Calu3 (cell line): ENCODE data around the gene PRKAR2B. TPM values are rescaled to one million over a fixed set of nuclear protein-coding genes. Genes with fewer than 3 reads are reported as not detected.

Experiments used
- Bru-seq: library from RNA; stranded (reverse); fragments of 400-500 nt; gene quantifications from one replicate; lab custom pipeline; 2021; lab: Mats Ljungman, UMichigan
- BruChase-seq, 2 experiments: library from RNA; stranded (reverse); fragments of 400-500 nt; gene quantifications; one replicate each; lab custom pipeline; 2021; lab: Mats Ljungman, UMichigan
- BruUV-seq: library from RNA; stranded (reverse); fragments of 400-500 nt; replicated peaks from 2 replicates; lab custom pipeline; 2021; lab: Mats Ljungman, UMichigan
- CTCF ChIA-PET: fragments of 300-600 bp; sonication (Branson Sonifier 250); formaldehyde crosslinking; loops from one replicate; lab custom pipeline; 2022; ENCODE audit warnings: antibody characterized with exemption; lab: Charles Lee
- DNase-seq: peaks from one replicate; pipeline ENCODE4 v3.0.0; 2022
- H3K27ac Mint-ChIP-seq: one replicate; pipeline ENCODE4 v1.8.0; 2022; ENCODE audit warnings: mixed read lengths; ENCODE audit not compliant: unreplicated experiment
- H3K27me3 Mint-ChIP-seq: one replicate; pipeline ENCODE4 v1.8.0; 2022; ENCODE audit warnings: mixed read lengths; ENCODE audit not compliant: unreplicated experiment
- H3K36me3 Mint-ChIP-seq: one replicate; pipeline ENCODE4 v1.8.0; 2022; ENCODE audit warnings: mild to moderate bottlenecking, moderate library complexity, mixed read lengths; ENCODE audit not compliant: insufficient read depth, unreplicated experiment
- H3K4me1 Mint-ChIP-seq: one replicate; pipeline ENCODE4 v1.8.0; 2022; ENCODE audit warnings: mild to moderate bottlenecking, low read depth, mixed read lengths; ENCODE audit not compliant: unreplicated experiment
- H3K4me3 Mint-ChIP-seq: one replicate; pipeline ENCODE4 v1.8.0; 2022; ENCODE audit warnings: mild to moderate bottlenecking, low read depth, moderate library complexity, mixed read lengths; ENCODE audit not compliant: unreplicated experiment
- H3K9me3 Mint-ChIP-seq: one replicate; pipeline ENCODE4 v1.8.0; 2022; ENCODE audit warnings: low read depth, mixed read lengths; ENCODE audit not compliant: unreplicated experiment
- intact Hi-C: fragments of 100-400 bp; cut with micrococcal nuclease; formaldehyde crosslinking; loops from one replicate; pipeline ENCODE4 v1.10.0; 2022; ENCODE audit not compliant: unreplicated experiment
- long read RNA-seq: library from polyadenylated mRNA; stranded (forward); transcript quantifications from one replicate; pipeline ENCODE4 v2.0.0, GENCODE V29; 2022
- total RNA-seq: library from RNA; stranded (reverse); gene quantifications from 2 replicates; pipeline ENCODE4 v1.2.3, GENCODE V29; 2022
- TF ChIP-seq, protein P1 (sequence below): fragments of 200-600 bp; IDR thresholded peaks from one replicate; pipeline ENCODE4 v1.8.0; 2022; ENCODE audit warnings: antibody characterized with exemption; ENCODE audit not compliant: unreplicated experiment

PRKAR2B gene
- total RNA-seq (1.5 and 3.1 TPM in 2 replicates), Bru-seq, nascent RNA (percentile 29 among the genes with signal in this experiment), BruChase-seq, experiment 1, labeled RNA remaining after a 6-hour chase (percentile 29 among the genes with signal in this experiment), BruChase-seq, experiment 2, labeled RNA remaining after a 2-hour chase (percentile 24 among the genes with signal in this experiment)
- long read RNA-seq, partial matches to known transcripts, result 0 of 1 reads
- long read RNA-seq, other reads (novel, unspliced or antisense), result 0 of 1 reads

DNA sequence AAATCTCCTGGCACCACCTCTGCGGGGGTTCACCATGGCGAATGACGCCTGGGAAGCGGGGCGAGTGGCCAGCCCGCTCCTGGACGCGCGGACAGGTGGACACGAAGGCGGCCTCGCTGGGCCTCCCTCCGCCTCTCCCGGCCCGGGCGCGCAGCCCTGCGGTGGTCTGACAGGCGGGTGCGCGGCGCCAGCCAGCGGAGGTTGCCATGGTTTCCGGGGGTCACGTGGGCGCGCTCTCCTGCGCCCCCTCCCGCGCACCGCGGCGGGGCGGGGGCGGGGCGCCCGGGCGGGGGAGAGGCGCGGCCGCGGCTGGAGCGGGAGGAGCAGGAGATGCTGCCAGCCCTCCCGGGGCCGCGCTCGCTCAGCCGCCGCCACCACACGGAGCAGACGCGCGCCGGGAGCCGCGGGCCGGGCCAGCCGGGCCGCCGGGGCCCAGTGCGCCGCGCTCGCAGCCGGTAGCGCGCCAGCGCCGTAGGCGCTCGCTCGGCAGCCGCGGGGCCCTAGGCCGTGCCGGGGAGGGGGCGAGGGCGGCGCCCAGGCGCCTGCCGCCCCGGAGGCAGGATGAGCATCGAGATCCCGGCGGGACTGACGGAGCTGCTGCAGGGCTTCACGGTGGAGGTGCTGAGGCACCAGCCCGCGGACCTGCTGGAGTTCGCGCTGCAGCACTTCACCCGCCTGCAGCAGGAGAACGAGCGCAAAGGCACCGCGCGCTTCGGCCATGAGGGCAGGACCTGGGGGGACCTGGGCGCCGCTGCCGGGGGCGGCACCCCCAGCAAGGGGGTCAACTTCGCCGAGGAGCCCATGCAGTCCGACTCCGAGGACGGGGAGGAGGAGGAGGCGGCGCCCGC is at the start of gene PRKAR2B:
PRKAR2B (plus strand) TSS at position 359 of the 848 bp plus-strand sequence; CDS start at position 562, 203 bp downstream.
- CTCF ChIA-PET, result no interaction called here
- Mint-ChIP-seq H3K27ac (no peak within 1 kb of the TSS), H3K4me3 (peak within 1 kb of the TSS; percentile 66), H3K27me3 (peaks cover 18% of the 10 kb centered on the region), H3K36me3 (peaks cover 12% of the 10 kb centered on the region), H3K9me3 (no peaks in the 10 kb centered on the region), H3K4me1 (peaks cover 18% of the 10 kb centered on the region)
- TF ChIP-seq, protein P1, sequence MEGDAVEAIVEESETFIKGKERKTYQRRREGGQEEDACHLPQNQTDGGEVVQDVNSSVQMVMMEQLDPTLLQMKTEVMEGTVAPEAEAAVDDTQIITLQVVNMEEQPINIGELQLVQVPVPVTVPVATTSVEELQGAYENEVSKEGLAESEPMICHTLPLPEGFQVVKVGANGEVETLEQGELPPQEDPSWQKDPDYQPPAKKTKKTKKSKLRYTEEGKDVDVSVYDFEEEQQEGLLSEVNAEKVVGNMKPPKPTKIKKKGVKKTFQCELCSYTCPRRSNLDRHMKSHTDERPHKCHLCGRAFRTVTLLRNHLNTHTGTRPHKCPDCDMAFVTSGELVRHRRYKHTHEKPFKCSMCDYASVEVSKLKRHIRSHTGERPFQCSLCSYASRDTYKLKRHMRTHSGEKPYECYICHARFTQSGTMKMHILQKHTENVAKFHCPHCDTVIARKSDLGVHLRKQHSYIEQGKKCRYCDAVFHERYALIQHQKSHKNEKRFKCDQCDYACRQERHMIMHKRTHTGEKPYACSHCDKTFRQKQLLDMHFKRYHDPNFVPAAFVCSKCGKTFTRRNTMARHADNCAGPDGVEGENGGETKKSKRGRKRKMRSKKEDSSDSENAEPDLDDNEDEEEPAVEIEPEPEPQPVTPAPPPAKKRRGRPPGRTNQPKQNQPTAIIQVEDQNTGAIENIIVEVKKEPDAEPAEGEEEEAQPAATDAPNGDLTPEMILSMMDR, result no peak
- intact Hi-C loops, result loop anchor here (10.0 kb wide), 1 partner anchor 100 kb away; no protein-coding TSS in a partner anchor
- no TSS peak for BruUV-seq
- DNase-seq, result peak; percentile 64

DNA sequence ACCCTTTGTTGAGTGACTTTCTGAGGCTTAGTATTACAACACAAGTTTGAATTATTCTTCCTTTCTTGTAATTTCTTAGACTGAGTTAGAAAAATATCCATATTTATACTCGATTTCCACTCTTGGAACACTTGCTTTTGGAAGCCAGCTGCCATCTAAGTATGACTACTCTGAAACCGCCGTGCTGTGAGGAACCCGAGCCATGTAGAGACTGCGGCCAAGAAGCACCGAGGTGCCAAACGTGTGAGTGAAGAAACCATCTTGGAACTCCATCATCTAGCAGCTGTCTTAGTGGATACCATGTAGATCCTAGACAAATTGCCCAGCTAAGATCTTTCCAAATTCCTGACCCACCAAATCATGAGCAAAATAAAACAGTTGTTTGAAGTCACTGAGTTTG is 49.7 kb upstream of the PRKAR2B start:
- H3K4me1 Mint-ChIP-seq, result no peaks in the 10 kb centered on the region
- H3K9me3 Mint-ChIP-seq, result no peaks in the 10 kb centered on the region
- no peaks in the 10 kb centered on the region for H3K36me3 Mint-ChIP-seq
- CTCF ChIA-PET, result no interaction called here
- peaks cover 13% of the 10 kb centered on the region for H3K27me3 Mint-ChIP-seq
- TF ChIP-seq, protein P1, result no peak
- no TSS peak for BruUV-seq
- intact Hi-C loops, result no loop called here
- no peak overlapping the region for H3K27ac Mint-ChIP-seq
- no peak overlapping the region for H3K4me3 Mint-ChIP-seq
- no peak for DNase-seq

DNA sequence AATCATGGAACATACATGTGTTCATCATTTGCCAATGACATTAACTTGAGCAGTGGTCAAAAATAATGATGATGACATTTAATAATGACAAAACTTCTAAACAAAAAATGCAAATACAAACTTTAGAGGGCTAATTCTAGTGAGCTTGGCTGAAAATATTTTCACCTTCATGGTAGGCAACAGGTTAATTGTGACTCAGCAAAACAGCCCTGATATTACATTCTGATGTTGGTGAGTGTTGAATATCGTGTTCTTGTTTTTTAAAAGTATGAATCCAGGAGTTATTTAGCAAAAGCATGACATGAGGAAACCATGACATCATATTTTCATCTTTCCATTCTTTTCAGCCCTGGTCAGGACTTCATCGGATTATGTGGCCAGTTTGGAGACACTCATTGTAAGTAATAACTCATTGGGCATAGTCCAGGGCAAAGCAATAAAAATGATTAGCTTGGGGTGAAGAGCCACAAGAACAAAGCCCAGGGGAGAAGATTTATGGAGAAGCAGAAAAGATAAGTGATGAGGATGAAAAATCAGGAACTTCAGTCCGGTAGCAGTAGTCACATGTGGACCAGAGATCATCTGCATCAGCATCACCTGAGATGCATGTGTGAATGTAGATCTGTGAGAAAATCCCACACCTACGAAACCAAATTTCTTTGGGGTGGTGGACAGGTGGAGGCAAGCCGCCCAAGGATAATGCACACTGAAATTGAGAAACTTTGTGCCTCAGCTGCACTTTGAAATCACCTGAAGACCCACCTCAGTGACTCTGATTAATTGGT is 46.8 kb upstream of the PRKAR2B start:
- Mint-ChIP-seq H3K4me3 (no peak overlapping the region), H3K4me1 (no peaks in the 10 kb centered on the region), H3K27me3 (peaks cover 13% of the 10 kb centered on the region), H3K27ac (no peak overlapping the region), H3K9me3 (no peaks in the 10 kb centered on the region), H3K36me3 (no peaks in the 10 kb centered on the region)
- no TSS peak for BruUV-seq
- CTCF ChIA-PET, result no interaction called here
- no peak for DNase-seq
- intact Hi-C loops, result no loop called here
- TF ChIP-seq, protein P1, result no peak

- intact Hi-C loops, result no loop called here
- H3K4me1 Mint-ChIP-seq, result no peaks in the 10 kb centered on the region
- H3K27me3 Mint-ChIP-seq, result peaks cover 3% of the 10 kb centered on the region
- no peaks in the 10 kb centered on the region for H3K9me3 Mint-ChIP-seq
- H3K4me3 Mint-ChIP-seq, result no peak overlapping the region
- no peak for DNase-seq
- H3K36me3 Mint-ChIP-seq, result no peaks in the 10 kb centered on the region
- no peak overlapping the region for H3K27ac Mint-ChIP-seq
- no TSS peak for BruUV-seq
- TF ChIP-seq, protein P1, result no peak
- CTCF ChIA-PET, result no interaction called here
These were observed 45.5 kb upstream of the PRKAR2B start for GRCh38 chr7:106999023-106999422.
